Measurements from ENCODE around the gene NAALADL2. TPM values are rescaled to one million over a fixed set of nuclear protein-coding genes. Genes with fewer than 3 reads are reported as not detected.

NAALADL2 gene
- total and polyA plus RNA-seq, 2 of the 8 experiments (the other 6 are each of a cell fraction or from before 2014, with no cell fraction given): 0.12 to 0.22 TPM

DNA sequence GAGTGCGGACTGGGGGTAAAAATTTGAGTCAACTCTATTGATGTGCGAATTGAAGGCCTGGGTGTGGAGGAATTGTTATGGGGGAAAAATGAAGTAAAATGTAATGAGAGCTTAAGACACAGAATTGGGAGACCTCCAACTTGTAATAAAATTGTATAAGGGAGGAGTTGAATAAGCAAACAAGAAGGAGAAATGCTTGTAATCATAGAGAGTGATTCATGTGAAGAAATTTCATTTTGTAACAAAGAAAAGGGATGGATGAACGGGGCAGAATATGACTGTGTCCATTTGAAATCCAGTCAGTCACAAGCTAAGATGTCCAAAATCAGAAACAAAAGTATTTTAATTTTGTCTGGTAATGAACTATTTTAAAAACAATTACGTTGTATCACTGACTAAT, 552.3 kb downstream of the NAALADL2 start:
- Histone ChIP-seq H3K9ac (replicated peaks in 1 of 4; ENCODE audit: extremely low read depth in 1 of 4, low read depth in 3 of 4, low read length in 3 of 4) (no peak overlapping the region), H3K79me1 (ENCODE audit: low read depth, low read length) (no peaks in the 10 kb centered on the region), H4K20me1 (replicated peaks in 1 of 2; ENCODE audit: control insufficient read depth in 1 of 2, insufficient read depth in 2 of 2, low read length in 2 of 2) (no peaks in the 10 kb centered on the region), H3K56ac (replicated peaks; ENCODE audit: insufficient read length, low read depth, low read length) (no peak overlapping the region), H2BK15ac (ENCODE audit: low read length) (no peak overlapping the region), H2AK5ac (ENCODE audit: low read depth, low read length) (no peak overlapping the region), H3K18ac (ENCODE audit: extremely low read depth, low read length) (no peak overlapping the region), H3K4ac (replicated peaks; ENCODE audit: insufficient read length, low read depth, low read length) (no peak overlapping the region), H2AFZ (ENCODE audit: low read length) (no peak overlapping the region), H3K14ac (ENCODE audit: insufficient read length) (no peak overlapping the region), H4K91ac (replicated peaks; ENCODE audit: insufficient read length, low read length) (no peak overlapping the region), H3K9me3 (ENCODE audit: insufficient read depth in 2 of 2, low read depth in 1 of 2, low read length in 1 of 2) (no peaks in the 10 kb centered on the region), H3K23me2 (ENCODE audit: low read depth, low read length) (no peaks in the 10 kb centered on the region), H2BK12ac (ENCODE audit: low read depth, low read length) (no peak overlapping the region), H3K79me2 (ENCODE audit: control insufficient read depth in 1 of 2, insufficient read depth in 2 of 2, low read length in 2 of 2) (no peaks in the 10 kb centered on the region), H3K27me3 (replicated peaks in 1 of 4; ENCODE audit: control insufficient read depth in 3 of 4, extremely low read depth in 1 of 4, insufficient read depth in 3 of 4, low read length in 3 of 4) (no peaks in the 10 kb centered on the region), H4K8ac (ENCODE audit: extremely low read depth, insufficient read depth, low read length) (no peak overlapping the region), H4K5ac (ENCODE audit: insufficient read length, low read depth, low read length) (no peak overlapping the region), H3K4me2 (ENCODE audit: insufficient read depth in 1 of 2, low read depth in 2 of 2, low read length in 2 of 2) (no peak overlapping the region), H2BK120ac (replicated peaks; ENCODE audit: low read depth, low read length) (no peak overlapping the region), H2BK20ac (ENCODE audit: low read length) (no peak overlapping the region), H3K4me1 (replicated peaks in 1 of 4; ENCODE audit: control insufficient read depth in 3 of 4, insufficient read depth in 4 of 4, low read length in 3 of 4) (no peaks in the 10 kb centered on the region), H3K36me3 (ENCODE audit: control insufficient read depth in 2 of 4, insufficient read depth in 4 of 4, low read length in 3 of 4) (no peaks in the 10 kb centered on the region), H3K23ac (ENCODE audit: insufficient read length) (no peak overlapping the region), H3K27ac (ENCODE audit: low read depth, low read length) (no peak overlapping the region), H3K4me3 (ENCODE audit: extremely low read depth in 1 of 4, insufficient read depth in 2 of 4, low read depth in 3 of 4, low read length in 4 of 4) (no peak overlapping the region), H2BK5ac (ENCODE audit: low read depth, low read length) (no peak overlapping the region)
- DNase-seq (ENCODE audit: low read depth in 1 of 2, low spot score in 2 of 2) (no peak), FAIRE-seq (no peak)
- POLR2A ChIA-PET (ENCODE audit: partially characterized antibody): no interaction called here
- CTCF ChIA-PET (ENCODE audit: partially characterized antibody): interaction anchor here (1.2 kb wide), 1 partner anchor 530 kb away, joined by 3 read pairs; no protein-coding TSS in a partner anchor
- TF ChIP-seq CREB1 (IDR thresholded peaks at IDR 0.05) (no peak), ZNF274 (IDR thresholded peaks at IDR 0.05; ENCODE audit: borderline replicate concordance, extremely low read depth, low read length) (no peak), CBX5 (IDR thresholded peaks at IDR 0.05; ENCODE audit: low read depth, low read length) (no peak)
- WGBS, 2 experiments (ENCODE audit: extremely low coverage in 1 of 2, insufficient coverage in 1 of 2, insufficient read length in 1 of 2, insufficient replicate concordance in 2 of 2, low coverage in 1 of 2, low lambda C conversion rate in 2 of 2, missing lambda C conversion rate in 1 of 2): 92% methylated on average over 4 of the region's 4 CpGs; no CpG with 5 or more reads in 1 of the 2 experiments
